ENCODE measurements around the gene SEPTIN5.

SEPTIN5 gene

GRCh38 chr22:19704355-19705015 lies 9.8 kb upstream of the SEPTIN5 start:
- FAIRE-seq (no peak), DNase-seq (ENCODE audit: insufficient read length, low spot score) (no peak)

GRCh38 chr22:19705181-19705934 lies 8.9 kb upstream of the SEPTIN5 start:
- no peak for FAIRE-seq

GRCh38 chr22:19706661-19707151 lies 7.6 kb upstream of the SEPTIN5 start:
- DNase-seq (ENCODE audit: insufficient read length, low spot score) (no peak), FAIRE-seq (no peak)

More at GRCh38 chr22:19705181-19705934, 8.9 kb upstream of the SEPTIN5 start:
- DNase-seq (ENCODE audit: insufficient read length, low spot score) = no peak

GRCh38 chr22:19707347-19708290 lies 6.7 kb upstream of the SEPTIN5 start:
- FAIRE-seq (no peak), DNase-seq (ENCODE audit: insufficient read length, low spot score) (no peak)

GRCh38 chr22:19708321-19709011 lies 5.8 kb upstream of the SEPTIN5 start:
- DNase-seq (ENCODE audit: insufficient read length, low spot score) = no peak
- no peak for FAIRE-seq

- FAIRE-seq (no peak), DNase-seq (ENCODE audit: insufficient read length, low spot score) (no peak)
Measured at GRCh38 chr22:19709063-19709769, 5.1 kb upstream of the SEPTIN5 start.

GRCh38 chr22:19710020-19710768 lies 4.1 kb upstream of the SEPTIN5 start:
- no peak for FAIRE-seq
- DNase-seq (ENCODE audit: insufficient read length, low spot score) = no peak

GRCh38 chr22:19710769-19711106 lies 3.6 kb upstream of the SEPTIN5 start:
- FAIRE-seq = no peak
- DNase-seq (ENCODE audit: insufficient read length, low spot score) = no peak

GRCh38 chr22:19713245-19713644 lies 1.1 kb upstream of the SEPTIN5 start:
- FAIRE-seq = no peak
- DNase-seq (ENCODE audit: insufficient read length, low spot score) = no peak

- FAIRE-seq = no peak
- no peak for DNase-seq (ENCODE audit: insufficient read length, low spot score)
Measured at GRCh38 chr22:19713650-19714311, 522 bp upstream of the SEPTIN5 start.

- FAIRE-seq (no peak), DNase-seq (ENCODE audit: insufficient read length, low spot score) (no peak)
Measured at GRCh38 chr22:19715188-19715930, 1.1 kb downstream of the SEPTIN5 start.

- FAIRE-seq = no peak
- DNase-seq (ENCODE audit: insufficient read length, low spot score) = no peak
Measured at GRCh38 chr22:19716041-19716828, 1.9 kb downstream of the SEPTIN5 start.

- FAIRE-seq = no peak
- DNase-seq (ENCODE audit: insufficient read length, low spot score) = no peak
Measured at GRCh38 chr22:19716829-19717105, 2.5 kb downstream of the SEPTIN5 start.

GRCh38 chr22:19717181-19717580 lies 2.9 kb downstream of the SEPTIN5 start:
- DNase-seq (ENCODE audit: insufficient read length, low spot score) (no peak), FAIRE-seq (no peak)

GRCh38 chr22:19717691-19718455 lies 3.6 kb downstream of the SEPTIN5 start:
- DNase-seq (ENCODE audit: insufficient read length, low spot score) = peak; percentile 70

GRCh38 chr22:19718456-19719049 lies 4.2 kb downstream of the SEPTIN5 start:
- peak; percentile 31 for FAIRE-seq

More at GRCh38 chr22:19717691-19718455, 3.6 kb downstream of the SEPTIN5 start:
- peak; percentile 96 for FAIRE-seq

More at GRCh38 chr22:19718456-19719049, 4.2 kb downstream of the SEPTIN5 start:
- no peak for DNase-seq (ENCODE audit: insufficient read length, low spot score)

All from HTR-8/SVneo (cell line).